GM23338 (cell line): ENCODE measurements around the gene PLEKHJ1. TPM values are rescaled to one million over a fixed set of nuclear protein-coding genes. Genes with fewer than 3 reads are reported as not detected.

Source experiments
- CTCF ChIP-seq, 2 experiments: fragments of 200-600 bp in 1 of 2; sonication (generic) in 1 of 2; conservative IDR thresholded peaks; 2 replicates each; pipeline versions ENCODE4 v1.5.1 to v1.6.1; 2016 to 2017; ENCODE audit warnings: antibody characterized with exemption in 2 of 2, low read depth in 2 of 2, mild to moderate bottlenecking in 2 of 2, moderate library complexity in 1 of 2
- EZH2 ChIP-seq: fragments of 200-600 bp; sonication (generic); IDR thresholded peaks from one replicate; pipeline ENCODE4 v1.8.0; 2017; ENCODE audit warnings: antibody characterized with exemption, mild to moderate bottlenecking, low read depth; ENCODE audit not compliant: unreplicated experiment
- EZH2phosphoT487 ChIP-seq: fragments of 200-600 bp; sonication (generic); IDR thresholded peaks from one replicate; pipeline ENCODE4 v1.8.1; 2018; ENCODE audit warnings: antibody characterized with exemption; ENCODE audit not compliant: unreplicated experiment
- JUNB ChIP-seq: IDR thresholded peaks from one replicate; pipeline ENCODE4 v1.6.1; 2016; ENCODE audit warnings: antibody characterized with exemption; ENCODE audit not compliant: unreplicated experiment
- NANOG ChIP-seq: IDR thresholded peaks from 2 replicates; pipeline ENCODE4 v1.6.1; 2016; ENCODE audit warnings: antibody characterized with exemption, borderline replicate concordance
- POLR2AphosphoS5 ChIP-seq: IDR thresholded peaks from 2 replicates; pipeline ENCODE4 v1.6.1; 2016; ENCODE audit warnings: antibody characterized with exemption, low read depth
- ZNF331 ChIP-seq: fragments of 250-450 bp; sonication (Bioruptor Pico); IDR thresholded peaks from 2 replicates; pipeline ENCODE4 v1.5.0; 2020; ENCODE audit warnings: low read depth, mild to moderate bottlenecking, moderate library complexity
- polyA plus RNA-seq: library from polyadenylated mRNA; unstranded; fragments of >200 nt; fragmentation: Nextera tagmentation; extraction: Ambion mirVana; gene quantifications from 2 replicates; pipeline ENCODE4 v1.2.1, GENCODE V29; 2016
- total RNA-seq: library from RNA; depleted of rRNA; stranded (reverse); fragments of >200 nt; shearing (Covaris generic); gene quantifications from 2 replicates; pipeline ENCODE4 v1.2.3, GENCODE V29; 2014
- TF ChIP-seq, protein P1 (sequence below): IDR thresholded peaks from 2 replicates; pipeline ENCODE4 v1.6.1; 2016; ENCODE audit warnings: antibody characterized with exemption
- TF ChIP-seq, protein P2 (sequence below): IDR thresholded peaks from one replicate; pipeline ENCODE4 v1.6.1; 2018; ENCODE audit warnings: antibody characterized with exemption; ENCODE audit not compliant: unreplicated experiment

Gene PLEKHJ1
- total and polyA plus RNA-seq, 2 experiments from 2014 or later, result 146 to 210 TPM

DNA sequence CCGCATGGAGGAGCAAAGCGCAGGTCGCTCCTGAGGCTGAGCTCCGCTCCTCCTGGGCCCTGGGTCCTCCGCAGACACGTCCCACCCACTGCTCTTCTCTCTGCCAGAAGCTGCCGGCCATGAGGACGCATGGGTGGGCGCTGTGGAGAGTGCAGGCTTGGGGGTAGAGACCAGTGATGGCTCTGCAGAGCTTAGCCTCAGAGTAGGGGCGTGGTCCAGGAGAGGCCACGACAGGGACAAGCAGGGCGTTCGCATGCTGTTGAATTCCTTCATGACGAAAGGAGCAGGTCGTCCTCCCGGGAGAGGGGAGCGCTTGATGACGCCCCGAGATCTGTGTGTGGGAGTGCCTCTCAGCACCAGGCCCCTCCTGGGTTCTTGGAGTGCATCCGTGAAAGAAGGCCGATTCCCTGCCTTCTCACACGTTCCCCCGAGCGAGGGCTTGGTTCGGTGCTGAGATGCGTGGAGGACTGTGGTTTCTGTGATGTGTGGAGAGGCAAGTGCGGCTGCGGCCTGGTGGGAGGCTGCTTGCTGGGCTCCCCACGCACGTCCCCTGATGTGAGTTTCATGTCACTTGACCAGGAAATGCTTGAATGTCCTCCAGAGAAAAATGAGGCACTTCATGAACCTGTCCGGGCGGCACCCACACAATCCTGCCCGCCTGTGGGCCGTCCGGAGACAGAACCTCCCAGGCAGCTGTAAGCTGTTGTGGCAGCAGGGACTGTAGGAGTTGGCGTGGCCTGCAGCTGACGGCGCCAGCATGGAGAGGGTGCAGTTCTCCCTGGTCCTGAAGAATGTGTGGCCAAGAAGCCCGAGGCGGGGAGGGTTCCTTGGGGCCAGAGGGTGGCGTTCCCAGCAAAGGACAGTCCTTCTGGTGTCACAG lies 5.0 kb upstream of the PLEKHJ1 start (continued):
- TF ChIP-seq, protein P1, sequence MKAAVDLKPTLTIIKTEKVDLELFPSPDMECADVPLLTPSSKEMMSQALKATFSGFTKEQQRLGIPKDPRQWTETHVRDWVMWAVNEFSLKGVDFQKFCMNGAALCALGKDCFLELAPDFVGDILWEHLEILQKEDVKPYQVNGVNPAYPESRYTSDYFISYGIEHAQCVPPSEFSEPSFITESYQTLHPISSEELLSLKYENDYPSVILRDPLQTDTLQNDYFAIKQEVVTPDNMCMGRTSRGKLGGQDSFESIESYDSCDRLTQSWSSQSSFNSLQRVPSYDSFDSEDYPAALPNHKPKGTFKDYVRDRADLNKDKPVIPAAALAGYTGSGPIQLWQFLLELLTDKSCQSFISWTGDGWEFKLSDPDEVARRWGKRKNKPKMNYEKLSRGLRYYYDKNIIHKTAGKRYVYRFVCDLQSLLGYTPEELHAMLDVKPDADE, result no peak
- TF ChIP-seq JUNB (no peak), EZH2 (no peak), EZH2phosphoT487 (no peak), ZNF331 (CRISPR knock-in tag) (no peak), POLR2AphosphoS5 (no peak), CTCF (conservative IDR thresholded peaks at IDR 0.05; ENCODE audit: low read depth in 2 of 2) (no peak), NANOG (no peak)
- TF ChIP-seq, protein P2, sequence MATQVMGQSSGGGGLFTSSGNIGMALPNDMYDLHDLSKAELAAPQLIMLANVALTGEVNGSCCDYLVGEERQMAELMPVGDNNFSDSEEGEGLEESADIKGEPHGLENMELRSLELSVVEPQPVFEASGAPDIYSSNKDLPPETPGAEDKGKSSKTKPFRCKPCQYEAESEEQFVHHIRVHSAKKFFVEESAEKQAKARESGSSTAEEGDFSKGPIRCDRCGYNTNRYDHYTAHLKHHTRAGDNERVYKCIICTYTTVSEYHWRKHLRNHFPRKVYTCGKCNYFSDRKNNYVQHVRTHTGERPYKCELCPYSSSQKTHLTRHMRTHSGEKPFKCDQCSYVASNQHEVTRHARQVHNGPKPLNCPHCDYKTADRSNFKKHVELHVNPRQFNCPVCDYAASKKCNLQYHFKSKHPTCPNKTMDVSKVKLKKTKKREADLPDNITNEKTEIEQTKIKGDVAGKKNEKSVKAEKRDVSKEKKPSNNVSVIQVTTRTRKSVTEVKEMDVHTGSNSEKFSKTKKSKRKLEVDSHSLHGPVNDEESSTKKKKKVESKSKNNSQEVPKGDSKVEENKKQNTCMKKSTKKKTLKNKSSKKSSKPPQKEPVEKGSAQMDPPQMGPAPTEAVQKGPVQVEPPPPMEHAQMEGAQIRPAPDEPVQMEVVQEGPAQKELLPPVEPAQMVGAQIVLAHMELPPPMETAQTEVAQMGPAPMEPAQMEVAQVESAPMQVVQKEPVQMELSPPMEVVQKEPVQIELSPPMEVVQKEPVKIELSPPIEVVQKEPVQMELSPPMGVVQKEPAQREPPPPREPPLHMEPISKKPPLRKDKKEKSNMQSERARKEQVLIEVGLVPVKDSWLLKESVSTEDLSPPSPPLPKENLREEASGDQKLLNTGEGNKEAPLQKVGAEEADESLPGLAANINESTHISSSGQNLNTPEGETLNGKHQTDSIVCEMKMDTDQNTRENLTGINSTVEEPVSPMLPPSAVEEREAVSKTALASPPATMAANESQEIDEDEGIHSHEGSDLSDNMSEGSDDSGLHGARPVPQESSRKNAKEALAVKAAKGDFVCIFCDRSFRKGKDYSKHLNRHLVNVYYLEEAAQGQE, result no peak
